Subcutaneous abdominal adipose tissue (tissue), 5 donors: Measurements from ENCODE around the gene SH3BP5L.

Source experiments
- H3K27ac ChIP-seq: one replicate; pipeline ENCODE4 v1.7.0; 2013; ENCODE audit warnings: low read depth, mild to moderate bottlenecking, inconsistent platforms, low read length, moderate library complexity
- H3K27me3 ChIP-seq, 5 donors: one replicate each; pipeline ENCODE4 v1.7.0; 2013; ENCODE audit warnings: low read length in 5 of 5, inconsistent platforms in 1 of 5; ENCODE audit not compliant: control insufficient read depth in 5 of 5, insufficient read depth in 4 of 5
- H3K36me3 ChIP-seq, 5 donors: one replicate each; pipeline ENCODE4 v1.7.0; 2013; ENCODE audit warnings: low read length in 5 of 5; ENCODE audit not compliant: control insufficient read depth in 5 of 5, insufficient read depth in 5 of 5
- H3K4me1 ChIP-seq, 5 donors: one replicate each; pipeline ENCODE4 v1.7.0; 2013; ENCODE audit warnings: low read length in 5 of 5, mild to moderate bottlenecking in 3 of 5, moderate library complexity in 1 of 5; ENCODE audit not compliant: control insufficient read depth in 5 of 5, insufficient read depth in 5 of 5
- H3K4me3 ChIP-seq, 5 donors: one replicate each; pipeline ENCODE4 v1.7.0; 2013; ENCODE audit warnings: low read length in 5 of 5, low read depth in 1 of 5
- H3K9ac ChIP-seq, 5 donors: one replicate each; pipeline ENCODE4 v1.7.0; 2013; ENCODE audit warnings: low read length in 5 of 5, mild to moderate bottlenecking in 4 of 5, moderate library complexity in 3 of 5
- H3K9me3 ChIP-seq, 5 donors: one replicate each; pipeline ENCODE4 v1.7.0; 2013; ENCODE audit warnings: low read length in 5 of 5; ENCODE audit not compliant: control insufficient read depth in 5 of 5
- donor health status: healthy.
- donor health status: healthy.
- donor health status: healthy.
- donor health status: healthy.
- donor health status: healthy.

SH3BP5L gene

DNA sequence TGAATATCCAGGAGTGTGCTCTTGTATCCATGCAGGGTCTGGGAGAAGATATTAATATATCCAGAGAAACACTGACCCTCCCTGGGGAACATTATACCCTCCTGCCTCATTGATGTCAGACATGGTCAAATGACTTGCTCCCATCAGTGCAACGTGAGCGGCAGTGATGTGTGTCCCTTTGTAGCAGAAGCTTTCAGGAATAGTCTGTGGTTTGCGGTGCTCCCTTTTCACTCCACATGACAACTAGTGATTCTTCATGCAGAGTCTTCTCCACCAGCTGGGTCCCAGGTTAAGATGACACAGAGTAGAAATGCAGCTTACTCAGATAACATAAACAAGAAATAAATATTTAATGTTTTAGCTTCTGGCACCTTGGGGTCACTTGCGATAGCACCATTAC, 38.3 kb downstream of the SH3BP5L start:
- no peaks in the 10 kb centered on the region for H3K4me1 ChIP-seq
- no peak overlapping the region for H3K9ac ChIP-seq
- H3K9me3 ChIP-seq, result no peaks in the 10 kb centered on the region
- no peak overlapping the region for H3K27ac ChIP-seq
- peaks cover 0 to 5% (median 0%) of the 10 kb centered on the region in 5 donors for H3K27me3 ChIP-seq
- no peaks in the 10 kb centered on the region for H3K36me3 ChIP-seq
- no peak overlapping the region for H3K4me3 ChIP-seq

DNA sequence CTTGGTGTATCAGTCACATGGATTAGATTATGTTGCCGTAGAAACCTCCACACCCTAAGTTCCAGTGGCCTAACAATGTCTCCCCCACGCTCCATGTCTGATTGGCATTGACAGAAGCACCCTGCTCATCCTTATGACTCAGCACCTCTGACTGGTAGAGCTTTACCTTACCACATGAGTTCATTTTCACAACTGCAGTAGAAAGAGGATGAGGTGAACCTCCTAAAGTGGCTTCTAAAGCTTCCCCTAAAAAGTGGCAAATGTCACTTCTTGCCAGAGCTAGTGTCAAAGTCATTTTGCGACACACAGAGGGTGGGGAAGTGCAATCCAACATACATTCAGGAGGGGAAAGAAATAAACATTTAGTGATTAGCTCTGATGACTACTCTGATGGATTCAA, 39.6 kb downstream of the SH3BP5L start:
- Histone ChIP-seq H3K4me3 (no peak overlapping the region), H3K27ac (no peak overlapping the region), H3K36me3 (no peaks in the 10 kb centered on the region), H3K4me1 (no peaks in the 10 kb centered on the region), H3K9ac (no peak overlapping the region), H3K27me3 (peaks cover 0 to 5% (median 0%) of the 10 kb centered on the region in 5 donors), H3K9me3 (no peaks in the 10 kb centered on the region)

- no peaks in the 10 kb centered on the region for H3K36me3 ChIP-seq
- peaks cover 0 to 2% (median 0%) of the 10 kb centered on the region in 5 donors for H3K9me3 ChIP-seq
- no peak overlapping the region for H3K27ac ChIP-seq
- H3K9ac ChIP-seq, result no peak overlapping the region
- no peak overlapping the region for H3K4me3 ChIP-seq
- peaks cover 0 to 5% (median 0%) of the 10 kb centered on the region in 5 donors for H3K27me3 ChIP-seq
- peaks cover 0 to 3% (median 0%) of the 10 kb centered on the region in 5 donors for H3K4me1 ChIP-seq
These were observed 42.3 kb downstream of the SH3BP5L start for GRCh38 chr1:248783367-248783766.

- peaks cover 0 to 3% (median 0%) of the 10 kb centered on the region in 5 donors for H3K4me1 ChIP-seq
- peaks cover 0 to 2% (median 0%) of the 10 kb centered on the region in 5 donors for H3K9me3 ChIP-seq
- peaks cover 0 to 5% (median 0%) of the 10 kb centered on the region in 5 donors for H3K27me3 ChIP-seq
- no peak overlapping the region for H3K4me3 ChIP-seq
- no peaks in the 10 kb centered on the region for H3K36me3 ChIP-seq
- no peak overlapping the region for H3K27ac ChIP-seq
- no peak overlapping the region for H3K9ac ChIP-seq
These were observed 43.1 kb downstream of the SH3BP5L start for GRCh38 chr1:248782416-248783141.

GRCh38 chr1:248779350-248779749, 46.4 kb downstream of the SH3BP5L start:
- peaks cover 0 to 5% (median 0%) of the 10 kb centered on the region in 5 donors for H3K27me3 ChIP-seq
- H3K4me1 ChIP-seq, result peaks cover 0 to 3% (median 0%) of the 10 kb centered on the region in 5 donors
- H3K9me3 ChIP-seq, result peaks cover 0 to 8% (median 5%) of the 10 kb centered on the region in 5 donors
- H3K36me3 ChIP-seq, result no peaks in the 10 kb centered on the region
- no peak overlapping the region for H3K27ac ChIP-seq
- H3K9ac ChIP-seq, result no peak overlapping the region
- H3K4me3 ChIP-seq, result no peak overlapping the region

DNA sequence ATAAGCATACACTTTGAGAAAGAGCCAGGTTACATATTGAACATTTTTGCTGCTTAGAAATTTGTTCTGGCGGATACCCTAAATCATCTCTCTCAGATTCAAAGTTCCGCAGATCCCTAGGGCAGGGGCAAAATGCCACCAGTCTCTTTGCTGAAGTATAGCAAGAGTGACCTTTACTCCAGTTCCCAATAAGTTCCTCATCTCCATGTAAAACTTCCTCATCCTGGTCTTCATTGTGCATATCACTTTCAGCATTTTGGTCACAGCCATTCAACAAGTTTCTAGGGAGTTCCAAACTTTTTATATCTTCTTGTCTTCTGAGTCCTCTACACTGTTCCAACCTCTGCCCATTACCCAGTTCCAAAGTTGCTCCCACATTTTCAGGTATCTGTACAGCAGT, 46.8 kb downstream of the SH3BP5L start:
- no peak overlapping the region for H3K4me3 ChIP-seq
- H3K27ac ChIP-seq, result no peak overlapping the region
- no peak overlapping the region for H3K9ac ChIP-seq
- H3K4me1 ChIP-seq, result peaks cover 0 to 3% (median 0%) of the 10 kb centered on the region in 5 donors
- peaks cover 0 to 8% (median 5%) of the 10 kb centered on the region in 5 donors for H3K9me3 ChIP-seq
- peaks cover 0 to 3% (median 0%) of the 10 kb centered on the region in 5 donors for H3K27me3 ChIP-seq
- no peaks in the 10 kb centered on the region for H3K36me3 ChIP-seq

DNA sequence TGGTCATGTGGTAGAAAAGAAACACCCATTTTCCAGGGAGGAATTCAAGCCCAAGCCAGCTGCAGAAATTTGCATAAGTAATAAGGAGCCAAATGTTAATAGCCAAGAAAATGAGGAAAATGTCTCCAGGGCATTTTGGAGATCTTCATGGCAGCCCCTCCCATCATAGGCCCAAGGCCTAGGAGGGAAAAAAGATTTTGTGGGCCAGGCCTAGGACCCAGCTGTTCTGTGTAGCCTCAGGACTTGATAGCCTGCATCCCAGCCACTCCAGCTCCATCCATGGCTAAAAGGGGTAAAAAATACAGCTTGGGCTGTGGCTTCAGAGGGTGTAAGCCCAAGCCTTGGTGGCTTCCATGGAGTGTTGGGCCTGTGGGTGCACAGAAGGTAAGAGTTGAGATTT, 48.7 kb downstream of the SH3BP5L start:
- Histone ChIP-seq H3K4me3 (peak overlapping the region in 1 of 5 donors; percentile 23), H3K36me3 (no peaks in the 10 kb centered on the region), H3K9me3 (peaks cover 0 to 8% (median 5%) of the 10 kb centered on the region in 5 donors), H3K4me1 (peaks cover 0 to 3% (median 0%) of the 10 kb centered on the region in 5 donors), H3K27ac (no peak overlapping the region), H3K27me3 (no peaks in the 10 kb centered on the region), H3K9ac (no peak overlapping the region)

DNA sequence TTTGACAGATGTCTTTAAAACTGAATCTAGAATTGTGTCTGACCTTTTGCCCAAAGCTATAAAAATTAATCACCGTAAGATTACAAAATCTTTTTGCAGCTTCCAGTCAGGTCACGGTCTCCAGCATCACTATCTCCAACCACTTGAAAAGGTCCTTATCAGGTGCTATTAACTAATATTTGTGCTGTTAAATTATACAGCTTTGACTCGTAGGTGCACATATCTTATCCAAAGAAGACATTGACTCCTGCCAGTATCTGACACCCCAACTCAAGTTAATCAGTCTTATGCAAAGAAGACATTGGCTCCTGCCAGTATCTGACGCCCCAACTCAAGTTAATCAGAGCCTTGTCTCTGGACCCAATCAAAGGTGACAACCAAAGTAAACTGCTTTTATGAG, 50.3 kb downstream of the SH3BP5L start:
- H3K4me1 ChIP-seq, result peaks cover 0 to 3% (median 0%) of the 10 kb centered on the region in 5 donors
- H3K36me3 ChIP-seq, result no peaks in the 10 kb centered on the region
- no peak overlapping the region for H3K27ac ChIP-seq

More for the DNA sequence above, 50.3 kb downstream of the SH3BP5L start:
- no peaks in the 10 kb centered on the region for H3K27me3 ChIP-seq
- H3K9me3 ChIP-seq, result peaks cover 0 to 6% (median 5%) of the 10 kb centered on the region in 5 donors
- H3K9ac ChIP-seq, result no peak overlapping the region
- no peak overlapping the region for H3K4me3 ChIP-seq
